ENCODE results near the gene SNX27. TPM values are rescaled to one million over a fixed set of nuclear protein-coding genes. Genes with fewer than 3 reads are reported as not detected.

The SNX27 gene
- total RNA-seq, 1 experiment from 2014 or later = 42.2 TPM

DNA sequence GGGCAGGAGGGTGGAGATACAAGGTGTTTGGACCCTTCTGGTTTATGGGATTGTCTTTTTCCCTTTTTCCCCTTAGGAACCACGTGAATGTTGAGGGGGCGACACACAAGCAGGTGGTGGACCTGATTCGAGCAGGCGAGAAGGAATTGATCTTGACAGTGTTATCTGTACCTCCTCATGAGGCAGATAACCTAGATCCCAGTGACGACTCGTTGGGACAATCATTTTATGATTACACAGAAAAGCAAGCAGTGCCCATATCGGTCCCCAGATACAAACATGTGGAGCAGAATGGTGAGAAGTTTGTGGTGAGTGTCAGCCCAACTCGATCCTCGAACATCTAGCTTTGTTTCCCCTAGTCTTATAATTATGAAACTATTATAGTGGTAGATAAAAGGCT, 27.0 kb downstream of the SNX27 start (continued):
- TF ChIP-seq, protein P1, sequence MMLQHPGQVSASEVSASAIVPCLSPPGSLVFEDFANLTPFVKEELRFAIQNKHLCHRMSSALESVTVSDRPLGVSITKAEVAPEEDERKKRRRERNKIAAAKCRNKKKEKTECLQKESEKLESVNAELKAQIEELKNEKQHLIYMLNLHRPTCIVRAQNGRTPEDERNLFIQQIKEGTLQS (IDR thresholded peaks at IDR 0.05) = no peak

DNA sequence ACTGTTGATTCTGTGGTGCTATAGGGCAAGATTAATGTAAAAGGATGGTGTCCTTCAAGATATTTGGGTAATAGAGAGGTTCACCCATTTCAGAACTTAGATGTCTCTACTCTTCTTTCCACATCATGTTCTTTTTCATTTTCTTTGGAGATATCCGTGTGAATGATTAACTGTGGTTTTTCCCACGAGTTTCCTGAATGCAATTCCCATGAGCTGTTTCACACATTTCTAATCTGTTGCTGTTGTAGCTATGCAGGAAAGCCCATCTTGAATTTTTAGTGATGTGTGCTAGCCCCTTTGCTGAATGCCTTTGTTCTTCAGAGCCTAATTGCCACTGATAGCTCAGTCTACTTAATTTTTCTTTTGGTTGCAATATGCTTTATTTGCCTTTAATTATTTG, 27.6 kb downstream of the SNX27 start:
- no peaks in the 10 kb centered on the region; a peak in 1 of 4 replicates for H3K4me1 ChIP-seq (ENCODE audit: control insufficient read depth in 1 of 2, insufficient read depth in 2 of 2, low read length in 2 of 2)
- H2AFZ ChIP-seq (ENCODE audit: low read depth, low read length, poor library complexity, severe bottlenecking) = no peak overlapping the region
- H3K27me3 ChIP-seq (ENCODE audit: insufficient read depth, low read length) = no peaks in the 10 kb centered on the region
- no peak overlapping the region for H3K4me3 ChIP-seq (replicated peaks in 1 of 2; ENCODE audit: low read depth in 1 of 2, low read length in 2 of 2)
- ChIA-PET POLR2A (interaction anchor here (0.7 kb wide), 1 partner anchor 119 kb away, joined by 3 read pairs; no protein-coding TSS in a partner anchor), CTCF (no interaction called here), RAD21 (ENCODE audit: low non-redundant PET in 1 of 2, low total read pairs in 2 of 2, uncharacterized antibody in 2 of 2, unreplicated experiment in 2 of 2) (no interaction called here)
- H3K4me2 ChIP-seq (ENCODE audit: low read length) = no peak overlapping the region
- H3K9ac ChIP-seq (ENCODE audit: low read length) = no peak overlapping the region
- H3K27ac ChIP-seq (ENCODE audit: low read depth, low read length) = no peak overlapping the region
- H3K9me2 ChIP-seq (ENCODE audit: insufficient read depth) = no peaks in the 10 kb centered on the region
- peaks cover 25% of the 10 kb centered on the region for H3K79me2 ChIP-seq (ENCODE audit: insufficient read depth, low read length)
- DNase-seq (ENCODE audit: low read depth, low spot score) (no peak), ATAC-seq (no peak)
- intact Hi-C loops (cut with micrococcal nuclease) = no loop called here
- H3K36me3 ChIP-seq (ENCODE audit: control insufficient read depth in 1 of 2, insufficient read depth in 2 of 2, low read length in 2 of 2) = no peaks in the 10 kb centered on the region
- H3K9me3 ChIP-seq (ENCODE audit: control insufficient read depth in 1 of 2, insufficient read depth in 1 of 2, low read depth in 1 of 2, low read length in 2 of 2) = no peaks in the 10 kb centered on the region
- no TSS peak for BruUV-seq (replicated peaks)
- no peaks in the 10 kb centered on the region for H4K20me1 ChIP-seq (ENCODE audit: insufficient read depth)
- TF ChIP-seq FOSL1 (IDR thresholded peaks at IDR 0.05; ENCODE audit: low read depth) (no peak), TCF7L2 (IDR thresholded peaks at IDR 0.05; ENCODE audit: borderline replicate concordance, extremely low read depth, insufficient read depth, insufficient read length) (no peak), SRF (IDR thresholded peaks at IDR 0.05; ENCODE audit: low read depth) (no peak), EGR1 (IDR thresholded peaks at IDR 0.05; ENCODE audit: low read depth) (no peak), POLR2AphosphoS5 (IDR thresholded peaks at IDR 0.05; ENCODE audit: low read depth, low read length) (no peak), EZH2 (IDR thresholded peaks at IDR 0.05) (no peak), RAD21 (IDR thresholded peaks at IDR 0.05; ENCODE audit: low read depth) (no peak), POLR2A (IDR thresholded peaks at IDR 0.05; ENCODE audit: borderline replicate concordance, extremely low read depth, insufficient read depth, insufficient read length) (no peak), CBX3 (IDR thresholded peaks at IDR 0.05; ENCODE audit: low read depth) (no peak), YY1 (IDR thresholded peaks at IDR 0.05; ENCODE audit: extremely low read depth, insufficient replicate concordance, low read depth, low read length) (no peak), ELF1 (IDR thresholded peaks at IDR 0.05; ENCODE audit: borderline replicate concordance, low read depth) (no peak), SP1 (IDR thresholded peaks at IDR 0.05; ENCODE audit: low read depth) (no peak), JUND (IDR thresholded peaks at IDR 0.05) (no peak), ZFX (IDR thresholded peaks at IDR 0.05) (no peak)
- TF ChIP-seq, protein P2, sequence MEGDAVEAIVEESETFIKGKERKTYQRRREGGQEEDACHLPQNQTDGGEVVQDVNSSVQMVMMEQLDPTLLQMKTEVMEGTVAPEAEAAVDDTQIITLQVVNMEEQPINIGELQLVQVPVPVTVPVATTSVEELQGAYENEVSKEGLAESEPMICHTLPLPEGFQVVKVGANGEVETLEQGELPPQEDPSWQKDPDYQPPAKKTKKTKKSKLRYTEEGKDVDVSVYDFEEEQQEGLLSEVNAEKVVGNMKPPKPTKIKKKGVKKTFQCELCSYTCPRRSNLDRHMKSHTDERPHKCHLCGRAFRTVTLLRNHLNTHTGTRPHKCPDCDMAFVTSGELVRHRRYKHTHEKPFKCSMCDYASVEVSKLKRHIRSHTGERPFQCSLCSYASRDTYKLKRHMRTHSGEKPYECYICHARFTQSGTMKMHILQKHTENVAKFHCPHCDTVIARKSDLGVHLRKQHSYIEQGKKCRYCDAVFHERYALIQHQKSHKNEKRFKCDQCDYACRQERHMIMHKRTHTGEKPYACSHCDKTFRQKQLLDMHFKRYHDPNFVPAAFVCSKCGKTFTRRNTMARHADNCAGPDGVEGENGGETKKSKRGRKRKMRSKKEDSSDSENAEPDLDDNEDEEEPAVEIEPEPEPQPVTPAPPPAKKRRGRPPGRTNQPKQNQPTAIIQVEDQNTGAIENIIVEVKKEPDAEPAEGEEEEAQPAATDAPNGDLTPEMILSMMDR (IDR thresholded peaks at IDR 0.05 in 2 of 3, conservative IDR thresholded peaks at IDR 0.05 in 1 of 3; ENCODE audit: borderline replicate concordance in 1 of 3, insufficient read depth in 1 of 3, low read depth in 2 of 3, low read length in 2 of 3) = no peak
- TF ChIP-seq, protein P3, sequence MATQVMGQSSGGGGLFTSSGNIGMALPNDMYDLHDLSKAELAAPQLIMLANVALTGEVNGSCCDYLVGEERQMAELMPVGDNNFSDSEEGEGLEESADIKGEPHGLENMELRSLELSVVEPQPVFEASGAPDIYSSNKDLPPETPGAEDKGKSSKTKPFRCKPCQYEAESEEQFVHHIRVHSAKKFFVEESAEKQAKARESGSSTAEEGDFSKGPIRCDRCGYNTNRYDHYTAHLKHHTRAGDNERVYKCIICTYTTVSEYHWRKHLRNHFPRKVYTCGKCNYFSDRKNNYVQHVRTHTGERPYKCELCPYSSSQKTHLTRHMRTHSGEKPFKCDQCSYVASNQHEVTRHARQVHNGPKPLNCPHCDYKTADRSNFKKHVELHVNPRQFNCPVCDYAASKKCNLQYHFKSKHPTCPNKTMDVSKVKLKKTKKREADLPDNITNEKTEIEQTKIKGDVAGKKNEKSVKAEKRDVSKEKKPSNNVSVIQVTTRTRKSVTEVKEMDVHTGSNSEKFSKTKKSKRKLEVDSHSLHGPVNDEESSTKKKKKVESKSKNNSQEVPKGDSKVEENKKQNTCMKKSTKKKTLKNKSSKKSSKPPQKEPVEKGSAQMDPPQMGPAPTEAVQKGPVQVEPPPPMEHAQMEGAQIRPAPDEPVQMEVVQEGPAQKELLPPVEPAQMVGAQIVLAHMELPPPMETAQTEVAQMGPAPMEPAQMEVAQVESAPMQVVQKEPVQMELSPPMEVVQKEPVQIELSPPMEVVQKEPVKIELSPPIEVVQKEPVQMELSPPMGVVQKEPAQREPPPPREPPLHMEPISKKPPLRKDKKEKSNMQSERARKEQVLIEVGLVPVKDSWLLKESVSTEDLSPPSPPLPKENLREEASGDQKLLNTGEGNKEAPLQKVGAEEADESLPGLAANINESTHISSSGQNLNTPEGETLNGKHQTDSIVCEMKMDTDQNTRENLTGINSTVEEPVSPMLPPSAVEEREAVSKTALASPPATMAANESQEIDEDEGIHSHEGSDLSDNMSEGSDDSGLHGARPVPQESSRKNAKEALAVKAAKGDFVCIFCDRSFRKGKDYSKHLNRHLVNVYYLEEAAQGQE (IDR thresholded peaks at IDR 0.05; ENCODE audit: low read depth) = no peak
- TF ChIP-seq, protein P4, sequence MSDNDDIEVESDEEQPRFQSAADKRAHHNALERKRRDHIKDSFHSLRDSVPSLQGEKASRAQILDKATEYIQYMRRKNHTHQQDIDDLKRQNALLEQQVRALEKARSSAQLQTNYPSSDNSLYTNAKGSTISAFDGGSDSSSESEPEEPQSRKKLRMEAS (IDR thresholded peaks at IDR 0.05) = no peak
- TF ChIP-seq, protein P1 (IDR thresholded peaks at IDR 0.05) = no peak
- TF ChIP-seq, protein P5, sequence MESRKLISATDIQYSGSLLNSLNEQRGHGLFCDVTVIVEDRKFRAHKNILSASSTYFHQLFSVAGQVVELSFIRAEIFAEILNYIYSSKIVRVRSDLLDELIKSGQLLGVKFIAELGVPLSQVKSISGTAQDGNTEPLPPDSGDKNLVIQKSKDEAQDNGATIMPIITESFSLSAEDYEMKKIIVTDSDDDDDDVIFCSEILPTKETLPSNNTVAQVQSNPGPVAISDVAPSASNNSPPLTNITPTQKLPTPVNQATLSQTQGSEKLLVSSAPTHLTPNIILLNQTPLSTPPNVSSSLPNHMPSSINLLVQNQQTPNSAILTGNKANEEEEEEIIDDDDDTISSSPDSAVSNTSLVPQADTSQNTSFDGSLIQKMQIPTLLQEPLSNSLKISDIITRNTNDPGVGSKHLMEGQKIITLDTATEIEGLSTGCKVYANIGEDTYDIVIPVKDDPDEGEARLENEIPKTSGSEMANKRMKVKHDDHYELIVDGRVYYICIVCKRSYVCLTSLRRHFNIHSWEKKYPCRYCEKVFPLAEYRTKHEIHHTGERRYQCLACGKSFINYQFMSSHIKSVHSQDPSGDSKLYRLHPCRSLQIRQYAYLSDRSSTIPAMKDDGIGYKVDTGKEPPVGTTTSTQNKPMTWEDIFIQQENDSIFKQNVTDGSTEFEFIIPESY (IDR thresholded peaks at IDR 0.05; ENCODE audit: extremely low read depth, insufficient replicate concordance, low read length) = no peak

Data from HCT116 (cell line).